HG03066 (cell line): ENCODE results near the gene HJURP.
"Not testable (repeated sequence)": the region's sequence is repeated elsewhere in the genome, so short reads cannot be mapped to it uniquely, and the experiment has no call there.

Experiments used
- ATAC-seq: cut with Tn5 transposase; IDR thresholded peaks from one replicate; pipeline ENCODE4 v1.9.1; 2021; ENCODE audit warnings: low read depth; ENCODE audit not compliant: unreplicated experiment

HJURP gene, protein sequence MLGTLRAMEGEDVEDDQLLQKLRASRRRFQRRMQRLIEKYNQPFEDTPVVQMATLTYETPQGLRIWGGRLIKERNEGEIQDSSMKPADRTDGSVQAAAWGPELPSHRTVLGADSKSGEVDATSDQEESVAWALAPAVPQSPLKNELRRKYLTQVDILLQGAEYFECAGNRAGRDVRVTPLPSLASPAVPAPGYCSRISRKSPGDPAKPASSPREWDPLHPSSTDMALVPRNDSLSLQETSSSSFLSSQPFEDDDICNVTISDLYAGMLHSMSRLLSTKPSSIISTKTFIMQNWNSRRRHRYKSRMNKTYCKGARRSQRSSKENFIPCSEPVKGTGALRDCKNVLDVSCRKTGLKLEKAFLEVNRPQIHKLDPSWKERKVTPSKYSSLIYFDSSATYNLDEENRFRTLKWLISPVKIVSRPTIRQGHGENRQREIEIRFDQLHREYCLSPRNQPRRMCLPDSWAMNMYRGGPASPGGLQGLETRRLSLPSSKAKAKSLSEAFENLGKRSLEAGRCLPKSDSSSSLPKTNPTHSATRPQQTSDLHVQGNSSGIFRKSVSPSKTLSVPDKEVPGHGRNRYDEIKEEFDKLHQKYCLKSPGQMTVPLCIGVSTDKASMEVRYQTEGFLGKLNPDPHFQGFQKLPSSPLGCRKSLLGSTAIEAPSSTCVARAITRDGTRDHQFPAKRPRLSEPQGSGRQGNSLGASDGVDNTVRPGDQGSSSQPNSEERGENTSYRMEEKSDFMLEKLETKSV

DNA sequence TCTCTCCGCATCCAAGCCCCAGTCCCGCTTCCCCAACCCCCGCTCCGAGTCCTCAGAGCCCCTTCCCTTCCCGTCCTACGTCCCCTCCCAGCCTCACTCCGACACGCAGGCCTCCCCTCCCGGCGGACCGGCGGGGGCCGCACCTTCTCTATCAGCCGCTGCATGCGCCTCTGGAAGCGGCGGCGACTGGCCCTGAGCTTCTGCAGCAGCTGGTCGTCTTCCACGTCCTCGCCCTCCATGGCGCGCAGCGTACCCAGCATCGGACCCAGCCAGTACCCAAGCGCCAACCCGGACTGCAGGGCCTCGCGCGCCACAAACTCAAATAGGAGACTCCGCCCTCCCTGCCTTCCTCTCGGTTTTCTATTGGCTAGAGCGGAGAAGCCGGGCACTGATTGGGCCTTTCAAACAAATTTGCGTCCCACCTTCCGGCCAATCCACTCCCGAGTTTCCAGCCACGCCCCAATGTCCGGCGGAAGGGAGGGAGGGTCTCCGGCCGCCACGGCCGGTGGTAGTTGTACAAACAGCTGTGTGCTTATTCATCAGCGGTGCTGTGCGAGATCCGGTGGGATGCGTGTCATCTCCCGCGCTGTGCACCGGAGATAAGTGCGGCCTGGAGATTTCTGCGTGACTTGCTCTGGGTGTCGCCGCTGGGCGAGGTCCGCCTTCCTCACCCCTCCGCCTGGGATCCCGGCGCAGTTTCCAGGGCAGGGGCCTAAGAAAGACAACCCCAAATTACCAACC, at the start of gene HJURP:
Gene HJURP, minus strand, starts transcription at position 295 of the 741 bp plus-strand sequence. Its CDS starts 35 bp downstream, at position 260.
- peak; percentile 98 for ATAC-seq

DNA sequence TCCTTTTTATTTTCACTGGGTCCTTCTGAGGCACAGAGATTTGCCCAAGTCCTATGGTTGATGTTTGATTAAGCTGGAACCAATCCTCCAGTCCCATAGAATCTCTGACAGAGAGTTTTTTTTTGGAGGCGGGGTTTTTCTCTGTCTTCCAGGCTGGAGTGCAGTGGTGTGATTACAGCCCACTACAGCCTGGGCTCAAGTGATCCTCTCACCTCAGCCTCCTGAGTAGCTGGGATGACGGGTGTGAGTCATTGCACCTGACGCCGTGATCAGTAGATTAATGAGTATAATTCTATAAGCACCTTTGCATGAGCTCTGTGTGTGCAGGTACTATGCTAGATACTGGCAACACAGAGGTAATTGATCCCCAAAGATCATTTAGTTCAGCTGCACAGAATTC, 47.5 kb upstream of the HJURP start:
- no peak for ATAC-seq

DNA sequence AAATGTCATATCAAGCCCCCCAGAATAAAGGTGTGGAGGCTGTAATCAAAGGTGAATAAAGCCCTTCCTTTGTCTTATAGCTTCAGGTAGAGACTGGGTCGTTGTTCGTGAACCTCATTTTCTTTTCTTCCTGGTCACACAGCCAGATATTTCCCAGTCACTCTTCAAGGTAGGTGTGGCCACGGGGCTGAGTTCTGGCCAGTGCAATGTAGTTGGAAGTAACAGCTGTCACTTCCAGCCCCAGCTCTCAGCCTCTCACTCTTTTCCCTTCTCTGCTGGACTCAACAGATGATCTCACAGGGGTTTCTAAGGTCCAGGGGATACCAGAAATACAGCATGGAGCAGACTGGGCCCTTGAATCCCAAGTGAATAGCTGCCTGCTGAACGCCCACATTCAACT, 47.0 kb upstream of the HJURP start:
- no peak for ATAC-seq

DNA sequence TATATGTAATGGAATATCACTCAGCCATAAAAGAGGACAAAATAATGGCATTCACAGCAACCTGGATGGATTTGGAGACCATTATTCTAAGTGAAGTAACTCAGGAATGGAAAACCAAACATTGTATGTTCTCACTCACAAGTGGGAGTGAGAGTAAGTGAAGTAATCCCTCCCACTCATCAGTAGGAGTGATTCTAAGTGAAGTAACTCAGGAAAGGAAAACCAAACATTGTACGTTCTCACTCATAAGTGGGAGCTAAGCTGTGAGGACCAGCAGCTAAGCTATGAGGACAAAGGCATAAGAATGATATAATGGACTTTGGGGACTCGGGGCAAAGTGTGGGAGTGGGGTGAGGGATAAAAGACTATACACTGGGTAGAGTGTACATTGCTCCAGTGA, 41.9 kb upstream of the HJURP start:
- not testable (repeated sequence) for ATAC-seq

DNA sequence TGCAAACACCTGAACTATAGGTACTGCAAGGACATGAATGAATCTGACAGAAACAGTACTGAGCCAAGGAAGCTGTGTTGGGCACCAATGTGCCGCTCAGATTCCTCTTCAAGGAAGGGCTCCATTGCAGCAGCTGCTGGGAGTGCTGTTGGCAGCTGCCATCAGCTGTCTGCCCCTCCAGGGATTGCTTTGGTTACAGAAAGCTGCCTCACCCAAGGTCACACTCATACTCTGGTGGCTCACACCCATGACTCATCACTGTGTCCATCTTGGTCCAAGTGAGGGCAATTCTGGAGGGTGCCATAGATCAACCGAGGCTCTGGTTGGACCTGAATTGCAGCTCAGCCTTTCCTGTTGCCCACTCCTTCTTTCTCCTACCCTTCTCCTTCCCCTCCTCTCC, 38.5 kb upstream of the HJURP start:
- no peak for ATAC-seq

DNA sequence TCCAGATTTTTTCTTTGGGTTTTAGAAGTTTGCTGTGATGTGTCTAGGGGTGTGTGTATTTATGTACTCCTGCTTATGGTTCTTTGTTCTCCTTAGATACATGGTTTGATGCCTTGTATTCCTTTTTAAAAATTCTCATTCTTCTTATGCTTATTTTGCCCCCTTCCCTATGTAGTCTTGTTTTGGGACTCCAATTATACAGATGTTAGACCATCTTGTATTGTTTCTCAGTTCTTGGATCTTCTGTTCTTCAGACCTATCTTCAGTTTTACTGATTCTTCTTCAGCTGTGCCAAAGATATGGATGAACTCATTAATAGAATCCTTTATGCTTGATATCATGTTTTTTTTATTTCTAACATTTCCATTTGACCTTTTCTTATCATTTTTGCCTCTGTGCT, 28.0 kb upstream of the HJURP start:
- ATAC-seq = no peak

DNA sequence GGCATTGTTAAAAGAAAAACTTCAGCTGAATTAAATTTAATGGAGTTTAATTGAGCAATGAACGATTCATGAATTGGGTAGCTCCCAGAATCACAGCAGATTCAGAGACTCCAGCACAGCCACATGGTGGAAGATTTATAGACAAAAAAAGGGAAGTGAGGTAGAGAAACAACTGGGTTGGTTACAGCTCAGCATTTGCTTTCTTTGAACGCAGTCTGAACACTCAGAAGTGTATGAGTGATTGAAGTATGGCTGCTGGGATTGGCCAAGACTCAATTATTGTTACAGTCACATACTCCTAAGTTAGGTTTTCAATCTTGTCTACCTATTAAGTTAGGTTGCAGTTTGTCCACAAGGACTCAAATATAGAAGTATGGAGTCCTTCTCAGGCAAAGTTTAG, 17.8 kb upstream of the HJURP start:
- not testable (repeated sequence) for ATAC-seq

DNA sequence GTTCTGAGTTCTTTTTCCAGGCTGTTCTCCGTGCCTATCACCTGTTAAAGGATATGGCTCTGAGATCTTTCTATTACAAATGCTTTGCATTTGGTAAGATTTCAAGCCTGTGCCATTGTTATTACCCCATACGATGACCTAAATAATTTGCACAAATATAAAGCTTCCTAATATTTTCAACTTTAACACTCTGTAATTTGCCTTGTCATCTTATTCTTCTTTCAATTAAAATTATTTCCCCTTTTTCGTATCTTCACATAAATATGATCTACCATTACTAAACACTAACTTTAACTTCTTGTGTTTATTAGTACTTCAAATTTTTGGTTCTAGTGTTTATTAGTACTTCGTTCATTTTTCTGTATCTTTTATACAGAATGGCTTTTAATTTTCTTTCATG, 17.1 kb upstream of the HJURP start:
- no peak for ATAC-seq

DNA sequence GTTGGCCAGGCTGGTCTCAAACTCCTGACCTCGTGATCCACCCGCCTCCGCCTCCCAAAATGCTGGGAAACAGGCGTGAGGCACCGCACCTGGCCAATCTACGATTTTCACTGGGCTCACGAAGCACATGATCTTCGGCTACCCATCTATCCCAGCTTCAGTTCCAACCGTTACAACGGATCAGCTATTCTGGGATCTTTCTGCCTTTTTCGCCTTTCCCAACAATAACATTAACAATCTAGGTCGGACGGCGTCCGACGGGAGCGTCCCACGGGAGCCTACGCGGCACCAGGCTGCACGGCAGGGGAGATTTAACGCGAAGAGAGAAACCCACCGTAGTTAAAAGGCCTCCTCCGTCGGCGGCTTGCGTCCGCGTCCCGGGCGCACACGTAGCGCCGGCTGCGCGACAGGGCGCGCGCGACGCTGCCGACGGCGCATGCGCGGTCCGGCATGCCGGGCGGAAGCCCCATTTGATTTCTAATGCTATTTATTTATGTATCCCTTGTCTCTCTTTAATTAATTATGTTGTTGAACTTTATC, 13.7 kb upstream of the HJURP start, which contains the start of gene MSL3B:
Gene MSL3B, minus strand, starts transcription at position 394 of the 540 bp plus-strand sequence.
- peak; percentile 80 for ATAC-seq

DNA sequence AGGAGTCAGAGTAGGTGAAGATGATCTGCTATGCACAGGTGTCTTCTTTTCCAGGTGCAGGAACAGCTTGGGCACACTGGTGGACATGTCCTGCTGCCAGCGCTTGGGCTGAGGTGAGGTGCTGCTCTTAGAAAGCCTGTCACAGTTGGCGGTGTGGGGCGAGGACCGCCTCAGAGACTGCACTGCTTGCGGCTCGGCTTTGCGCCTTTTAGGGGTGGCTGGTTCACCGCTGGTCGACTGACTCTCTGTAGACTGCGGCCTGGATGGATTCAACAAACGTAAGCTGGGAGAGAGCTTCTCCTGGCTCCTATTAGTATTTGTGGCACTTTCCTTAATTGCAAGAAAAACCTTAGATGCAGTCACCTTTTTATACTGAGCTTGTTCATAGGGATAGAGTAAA, 12.1 kb upstream of the HJURP start:
- no peak for ATAC-seq

DNA sequence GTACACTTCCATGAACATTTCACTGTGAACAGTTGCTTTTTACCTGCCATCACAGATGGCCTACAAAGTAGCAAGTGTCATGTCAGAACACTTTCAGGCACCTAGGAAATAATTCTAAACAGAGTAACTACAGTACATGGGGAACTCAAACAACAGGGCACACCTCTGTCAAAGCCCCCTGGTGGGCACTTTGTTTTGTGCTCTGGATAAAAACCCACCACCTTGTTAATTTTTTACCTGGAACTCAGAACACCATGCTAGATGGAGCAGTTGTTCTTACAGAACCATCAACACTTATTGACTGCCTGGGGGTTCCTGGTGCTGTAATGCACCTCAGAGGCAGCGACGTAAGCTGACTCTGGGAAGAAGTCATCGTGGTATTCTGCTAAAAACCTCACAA, 11.5 kb upstream of the HJURP start:
- no peak for ATAC-seq

DNA sequence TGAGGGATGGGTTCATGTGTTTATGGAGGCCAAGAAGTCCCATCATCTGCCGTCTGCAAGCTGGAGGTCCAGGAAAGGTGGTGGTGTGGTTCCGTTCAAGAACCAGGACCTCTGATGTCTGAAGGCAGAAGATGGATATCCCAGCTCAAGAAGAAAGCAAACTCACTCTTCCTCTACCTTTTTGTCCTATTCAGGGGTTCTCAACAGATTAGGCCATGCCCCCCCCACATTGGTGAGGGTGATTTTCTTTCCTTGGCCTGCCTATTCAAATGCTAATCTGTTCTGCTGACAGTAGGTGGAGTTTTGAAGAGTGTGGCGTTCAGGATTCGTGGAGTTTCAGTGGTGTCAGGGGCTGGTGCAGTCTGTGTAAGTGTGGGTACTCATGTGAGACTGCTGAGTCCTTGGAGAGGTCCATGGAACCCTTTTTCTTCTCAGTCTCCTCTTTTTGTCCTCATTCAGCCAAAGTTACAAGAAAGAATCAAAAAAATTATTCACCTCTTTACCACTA, 8.0 kb upstream of the HJURP start:
- ATAC-seq = no peak

DNA sequence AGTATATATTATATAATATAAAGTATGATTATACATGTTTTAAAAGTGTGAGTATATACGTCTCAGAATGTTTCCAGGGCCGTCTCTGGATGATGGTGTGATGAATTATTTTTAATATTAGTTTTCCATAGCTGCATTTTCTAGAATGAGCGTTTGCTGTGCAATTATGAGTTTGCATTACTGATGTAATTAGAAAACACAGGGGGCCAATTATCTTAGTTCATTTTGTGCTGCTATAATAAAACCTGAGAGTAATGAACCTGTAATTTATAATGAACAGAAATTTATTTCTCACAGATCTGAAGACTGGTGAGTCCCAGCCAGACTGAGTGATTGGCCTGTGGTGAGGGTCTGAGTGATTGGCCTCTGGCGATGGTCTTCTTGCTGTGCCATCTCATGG, 4.0 kb upstream of the HJURP start:
- ATAC-seq = no peak

DNA sequence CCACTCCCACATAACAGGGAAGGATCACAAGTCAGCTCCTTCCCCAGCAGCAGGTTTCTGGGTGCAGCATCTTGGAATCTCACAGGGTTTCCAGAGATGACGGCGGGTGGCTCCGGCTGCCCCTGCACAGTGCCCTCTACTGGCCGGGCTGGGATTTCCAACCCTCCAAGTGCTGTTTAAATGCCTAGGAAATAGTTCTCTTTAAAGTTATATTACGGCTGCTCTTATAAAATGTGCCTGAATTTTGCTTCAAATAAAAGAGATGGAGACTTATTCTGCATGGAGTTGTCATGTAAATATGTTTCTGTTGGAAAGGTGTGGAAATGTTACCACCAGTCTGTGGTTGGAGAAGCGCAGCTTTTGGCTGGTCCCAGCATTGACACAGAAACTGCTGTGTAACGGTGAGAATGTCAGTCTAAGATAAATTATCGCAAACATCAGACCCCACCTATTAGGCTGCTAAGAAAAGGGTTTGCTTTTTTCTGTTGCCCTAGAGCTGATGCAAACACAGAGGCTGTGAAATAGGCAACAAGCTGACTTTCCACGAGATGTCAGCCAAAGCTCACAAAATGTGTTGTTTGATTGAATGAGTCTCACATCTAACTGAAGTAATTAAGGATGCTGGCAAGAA, 3.3 kb upstream of the HJURP start:
- ATAC-seq = no peak

DNA sequence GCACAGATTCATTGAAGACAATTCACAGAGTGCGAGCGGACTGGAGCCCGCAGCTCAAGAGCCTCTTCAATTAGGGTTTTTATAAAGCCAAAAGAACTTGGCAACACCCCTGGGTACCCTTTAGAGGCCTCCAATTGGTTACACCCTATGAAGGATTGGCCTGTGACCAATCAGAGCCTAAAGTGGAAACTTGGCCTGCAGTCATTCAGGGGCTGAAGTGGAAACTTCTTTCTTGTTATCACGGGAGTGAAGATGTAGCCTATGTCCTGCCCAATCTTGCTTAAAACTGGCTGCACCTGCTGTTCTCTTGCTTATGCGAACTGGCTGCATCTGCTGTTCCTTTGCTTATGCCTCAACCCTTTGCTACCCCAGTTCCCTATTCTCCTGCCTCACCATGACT, 1.8 kb upstream of the HJURP start:
- ATAC-seq = no peak

DNA sequence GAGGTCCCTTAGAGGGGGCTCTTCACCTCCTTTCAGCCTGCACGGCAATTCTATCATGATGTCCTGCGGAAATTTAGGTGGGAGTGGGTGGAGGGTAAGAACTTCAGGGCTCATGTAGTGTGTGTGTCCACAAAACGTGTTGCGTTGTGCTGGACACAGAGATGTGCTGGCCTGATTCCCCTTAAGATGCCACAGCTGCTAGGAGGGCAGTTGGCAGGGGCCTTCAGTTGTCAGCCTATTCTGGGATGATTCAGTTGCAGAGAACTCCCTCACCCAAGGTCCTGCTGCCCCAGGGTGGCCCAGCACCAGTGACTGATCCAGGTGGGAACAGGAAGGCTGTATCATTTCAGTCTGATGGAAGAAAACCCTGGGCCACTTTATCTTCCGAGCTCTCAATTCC, 1.0 kb upstream of the HJURP start:
- ATAC-seq = no peak

DNA sequence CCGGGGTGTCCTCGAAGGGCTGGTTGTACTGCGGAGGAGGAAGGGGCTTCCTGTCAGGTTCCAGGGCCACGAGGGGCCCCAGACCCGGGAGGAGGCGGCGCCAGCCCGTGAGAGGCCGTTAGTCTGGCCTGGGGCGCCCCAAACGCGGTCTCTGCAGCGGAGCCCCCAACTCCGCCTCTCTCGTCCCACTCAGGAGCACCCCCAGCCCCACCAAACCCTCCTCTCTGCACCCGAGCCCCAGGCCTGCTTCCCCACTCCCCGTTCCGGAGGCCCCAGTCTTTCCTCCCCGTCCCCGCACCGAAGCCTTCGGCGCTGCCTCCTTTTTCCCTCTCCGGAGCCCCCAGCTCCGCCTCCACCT, 473 bp downstream of the HJURP start:
- no peak for ATAC-seq

DNA sequence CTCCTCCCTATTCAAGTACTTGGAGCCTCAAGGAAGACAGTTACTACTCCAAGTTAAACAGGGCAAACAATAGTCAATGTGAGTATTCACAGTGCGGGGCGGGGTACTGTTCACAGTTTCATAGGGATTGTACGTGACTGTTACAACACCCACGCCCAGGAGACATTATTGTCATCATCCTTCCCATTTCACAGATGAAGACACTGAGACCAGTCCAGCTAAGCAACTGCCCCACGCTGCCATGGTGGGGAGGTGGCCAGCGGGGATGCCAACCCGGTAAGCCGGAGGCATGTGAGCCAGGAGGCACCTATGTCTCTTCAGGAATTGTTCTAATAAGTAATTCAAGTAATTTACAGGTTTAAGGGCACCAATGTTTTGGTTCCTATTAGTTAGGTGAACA, 982 bp downstream of the HJURP start:
- ATAC-seq = no peak

DNA sequence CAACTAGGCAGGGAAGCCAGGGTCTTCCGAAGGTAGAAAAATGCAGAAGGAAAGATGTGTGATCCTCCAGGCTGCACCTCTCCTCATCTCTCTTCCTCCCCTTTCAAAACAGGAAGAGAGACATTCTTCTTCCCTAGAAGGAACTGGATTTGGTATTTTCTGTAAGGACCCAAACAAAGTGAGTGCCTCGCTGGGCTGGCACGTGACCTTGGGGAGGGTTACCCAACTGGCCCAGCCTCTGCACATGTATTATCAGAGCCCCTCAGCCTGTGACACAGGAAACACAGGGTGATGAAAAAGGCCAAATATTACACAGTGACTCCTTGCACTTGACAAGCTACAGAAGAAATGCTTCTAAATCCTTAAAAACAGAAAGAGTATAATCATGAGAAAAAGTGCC, 2.3 kb downstream of the HJURP start:
- ATAC-seq = no peak

DNA sequence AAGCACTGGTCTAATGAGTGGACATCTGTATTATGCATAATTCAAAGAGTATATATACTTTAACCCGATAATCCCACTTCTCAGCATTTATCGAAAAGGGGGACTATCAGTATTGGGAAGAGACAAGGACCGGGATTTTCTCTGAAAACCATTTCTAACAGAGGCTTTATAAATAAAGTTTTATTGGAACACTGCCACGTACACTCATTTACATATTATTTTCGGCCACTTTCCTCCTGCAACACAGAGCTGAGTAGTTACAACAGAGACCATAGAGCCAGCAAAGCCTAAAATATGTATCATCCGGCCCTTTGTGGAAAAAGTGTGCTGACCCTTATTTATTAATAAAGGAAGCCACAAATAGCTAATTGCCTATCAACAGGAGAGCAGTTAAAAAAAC, 3.2 kb downstream of the HJURP start:
- no peak for ATAC-seq
